Activated B cell treated with CpG ODN at 0.5 μM for 24 hours (primary cell): ENCODE results near the gene AMIGO1. TPM values are rescaled to one million over a fixed set of nuclear protein-coding genes. Genes with fewer than 3 reads are reported as not detected.
"Not testable (repeated sequence)": the region's sequence is repeated elsewhere in the genome, so short reads cannot be mapped to it uniquely, and the experiment has no call there.

Source experiments
- ATAC-seq: fragments of 200-7000 bp; cut with Tn5 transposase; one replicate; pipeline ENCODE4 v1.10.0; 2021; ENCODE audit warnings: low read depth, mild to moderate bottlenecking, moderate library complexity
- CTCF ChIA-PET: fragments of 350-600 bp; sonication (Branson Sonifier 250); formaldehyde crosslinking; loops from one replicate; lab custom pipeline; 2021; ENCODE audit warnings: antibody characterized with exemption; lab: Charles Lee
- POLR2A ChIA-PET: fragments of 350-600 bp; sonication (Branson Sonifier 250); formaldehyde crosslinking; loops from one replicate; lab custom pipeline; 2021; ENCODE audit warnings: antibody characterized with exemption; lab: Charles Lee
- DNase-seq: peaks from one replicate; pipeline ENCODE4 v3.0.0; 2022
- H3K27ac Mint-ChIP-seq: one replicate; pipeline ENCODE4 v1.8.0; 2020; ENCODE audit warnings: mixed read lengths
- H3K27me3 Mint-ChIP-seq: one replicate; pipeline ENCODE4 v1.8.0; 2021; ENCODE audit warnings: mixed read lengths
- H3K36me3 Mint-ChIP-seq: one replicate; pipeline ENCODE4 v1.8.0; 2021; ENCODE audit warnings: low read depth, mixed read lengths
- H3K4me1 Mint-ChIP-seq: one replicate; pipeline ENCODE4 v1.8.0; 2021; ENCODE audit warnings: mixed read lengths
- H3K4me3 Mint-ChIP-seq: one replicate; pipeline ENCODE4 v1.8.0; 2020; ENCODE audit warnings: mild to moderate bottlenecking, mixed read lengths
- H3K9me3 Mint-ChIP-seq: one replicate; pipeline ENCODE4 v1.8.0; 2020; ENCODE audit warnings: mixed read lengths
- CTCF ChIP-seq: fragments of 200-600 bp; IDR thresholded peaks from one replicate; pipeline ENCODE4 v1.8.0; 2022; ENCODE audit warnings: antibody characterized with exemption, mild to moderate bottlenecking
- intact Hi-C: fragments of 100-400 bp; cut with micrococcal nuclease; formaldehyde crosslinking; loops from one replicate; pipeline ENCODE4 v1.15.1; 2024
- total RNA-seq: library from RNA; stranded (reverse); gene quantifications from 2 replicates; pipeline ENCODE4 v1.2.3, GENCODE V29; 2022

Gene AMIGO1
- total RNA-seq, 1 donor from 2014 or later = 0.53 TPM

- no peak overlapping the region for H3K27ac Mint-ChIP-seq
- DNase-seq = no peak
- intact Hi-C loops = no loop called here
Observed at GRCh38 chr1:109477821-109478220, 31.7 kb downstream of the AMIGO1 start.

GRCh38 chr1:109476825-109477224, 32.7 kb downstream of the AMIGO1 start:
- H3K4me3 Mint-ChIP-seq = no peak overlapping the region
- no peaks in the 10 kb centered on the region for H3K36me3 Mint-ChIP-seq
- no peak for ATAC-seq
- H3K4me1 Mint-ChIP-seq = no peaks in the 10 kb centered on the region
- no peaks in the 10 kb centered on the region for H3K9me3 Mint-ChIP-seq
- ChIA-PET CTCF (no interaction called here), POLR2A (no interaction called here)
- H3K27ac Mint-ChIP-seq = no peak overlapping the region
- intact Hi-C loops = no loop called here
- peaks cover 53% of the 10 kb centered on the region for H3K27me3 Mint-ChIP-seq
- TF ChIP-seq CTCF = no peak
- DNase-seq = no peak

More at GRCh38 chr1:109477821-109478220, 31.7 kb downstream of the AMIGO1 start:
- TF ChIP-seq CTCF = no peak
- Mint-ChIP-seq H3K9me3 (no peaks in the 10 kb centered on the region), H3K36me3 (no peaks in the 10 kb centered on the region), H3K4me1 (peaks cover 4% of the 10 kb centered on the region), H3K27me3 (peaks cover 48% of the 10 kb centered on the region), H3K4me3 (no peak overlapping the region)
- ChIA-PET POLR2A (no interaction called here), CTCF (no interaction called here)
- ATAC-seq = no peak

- CTCF ChIA-PET = no interaction called here
- Mint-ChIP-seq H3K9me3 (no peaks in the 10 kb centered on the region), H3K27ac (no peak overlapping the region), H3K36me3 (no peaks in the 10 kb centered on the region), H3K4me1 (no peaks in the 10 kb centered on the region), H3K27me3 (peaks cover 54% of the 10 kb centered on the region), H3K4me3 (no peak overlapping the region)
- no peak for TF ChIP-seq CTCF
- POLR2A ChIA-PET = no interaction called here
- no peak for ATAC-seq
- DNase-seq = no peak
- intact Hi-C loops = no loop called here
Observed at GRCh38 chr1:109475261-109475660, 34.3 kb downstream of the AMIGO1 start.

GRCh38 chr1:109474697-109475096, 34.8 kb downstream of the AMIGO1 start:
- ATAC-seq (no peak), DNase-seq (no peak)
- Mint-ChIP-seq H3K4me1 (no peaks in the 10 kb centered on the region), H3K27ac (no peak overlapping the region), H3K9me3 (no peaks in the 10 kb centered on the region), H3K36me3 (no peaks in the 10 kb centered on the region), H3K27me3 (peaks cover 55% of the 10 kb centered on the region), H3K4me3 (no peak overlapping the region)
- ChIA-PET POLR2A (no interaction called here), CTCF (no interaction called here)
- no peak for TF ChIP-seq CTCF
- intact Hi-C loops = no loop called here

- ATAC-seq, H3K27ac Mint-ChIP-seq, intact Hi-C loops, H3K4me3 Mint-ChIP-seq, H3K36me3 Mint-ChIP-seq, H3K4me1 Mint-ChIP-seq, H3K9me3 Mint-ChIP-seq, DNase-seq: not testable (repeated sequence)
- ChIA-PET CTCF (interaction anchor here (0.9 kb wide), 1 partner anchor 17 kb away, joined by 3 read pairs; no protein-coding TSS in a partner anchor), POLR2A (interaction anchor here (1.5 kb wide), 1 partner anchor 10 kb away, joined by 4 read pairs; the partner anchor contains the start of gene ATXN7L2)
- H3K27me3 Mint-ChIP-seq = peaks cover 46% of the 10 kb centered on the region
Observed at GRCh38 chr1:109473284-109474057, 36.1 kb downstream of the AMIGO1 start.
